GM21367 (cell line): ENCODE measurements around the gene DRG2.

Experiments
- ATAC-seq: cut with Tn5 transposase; IDR thresholded peaks from one replicate; pipeline ENCODE4 v1.9.1; 2021; ENCODE audit not compliant: unreplicated experiment

DRG2 gene

GRCh38 chr17:18074566-18075272, 13.0 kb upstream of the DRG2 start:
- no peak for ATAC-seq

- ATAC-seq: no peak
Observed at GRCh38 chr17:18076936-18077335, 10.8 kb upstream of the DRG2 start.

GRCh38 chr17:18079543-18079942, 8.2 kb upstream of the DRG2 start:
- ATAC-seq: no peak

GRCh38 chr17:18084256-18084655, 3.5 kb upstream of the DRG2 start:
- no peak for ATAC-seq

- ATAC-seq: no peak
Observed at GRCh38 chr17:18089613-18090012, 1.9 kb downstream of the DRG2 start.

GRCh38 chr17:18093616-18094408, 6.1 kb downstream of the DRG2 start:
- ATAC-seq: no peak

GRCh38 chr17:18094409-18094807, 6.7 kb downstream of the DRG2 start:
- ATAC-seq: no peak

- no peak for ATAC-seq
Observed at GRCh38 chr17:18099516-18099915, 11.8 kb downstream of the DRG2 start.

GRCh38 chr17:18100616-18101015, 12.9 kb downstream of the DRG2 start:
- no peak for ATAC-seq

GRCh38 chr17:18101828-18102227, 14.1 kb downstream of the DRG2 start:
- ATAC-seq: no peak

- ATAC-seq: no peak
Observed at GRCh38 chr17:18102640-18103039, 14.9 kb downstream of the DRG2 start.

- no peak for ATAC-seq
Observed at GRCh38 chr17:18105027-18105426, 17.3 kb downstream of the DRG2 start.

GRCh38 chr17:18105595-18105994, 17.8 kb downstream of the DRG2 start:
- no peak for ATAC-seq

GRCh38 chr17:18106211-18106610, 18.5 kb downstream of the DRG2 start:
- no peak for ATAC-seq

GRCh38 chr17:18107061-18107790, 19.5 kb downstream of the DRG2 start:
- no peak for ATAC-seq

- no peak for ATAC-seq
Observed at GRCh38 chr17:18107971-18108370, 20.2 kb downstream of the DRG2 start.

GRCh38 chr17:18108401-18109312, 20.9 kb downstream of the DRG2 start, which contains the start of gene MYO15A:
MYO15A (plus strand) TSS chr17:18108756; CDS start chr17:18118801, 10,045 bp downstream.
- ATAC-seq: no peak

- no peak for ATAC-seq
Observed at GRCh38 chr17:18109935-18110485, 22.3 kb downstream of the DRG2 start.

GRCh38 chr17:18110636-18111145, 22.9 kb downstream of the DRG2 start:
- no peak for ATAC-seq

- ATAC-seq: no peak
Observed at GRCh38 chr17:18111330-18111971, 23.7 kb downstream of the DRG2 start.
